GM19238 (cell line): ENCODE results near the gene MRPL27.

Source experiments
- DNase-seq: peaks from one replicate; pipeline ENCODE4 v3.0.0; 2011; ENCODE audit warnings: low spot score; ENCODE audit not compliant: insufficient read length

MRPL27 gene

DNA sequence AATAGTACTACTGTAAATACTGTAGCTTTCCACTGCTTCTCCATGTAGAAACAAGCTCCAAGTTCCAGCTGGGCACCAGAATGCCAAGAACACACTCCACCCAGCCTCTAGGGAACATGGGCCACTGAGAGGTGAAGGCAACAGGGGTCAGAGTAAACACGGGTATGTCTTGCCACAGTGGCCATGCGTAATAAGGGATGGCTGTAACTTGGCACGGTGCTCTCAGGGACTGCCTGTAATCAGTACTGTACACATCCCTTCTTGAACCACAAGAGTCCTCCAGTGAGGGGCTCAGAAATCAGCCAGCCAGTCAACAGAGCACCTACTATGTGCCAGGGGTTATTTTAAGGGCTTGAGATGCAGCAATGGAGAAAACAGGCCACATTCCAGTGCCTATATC, 13.5 kb upstream of the MRPL27 start:
- DNase-seq: no peak

DNA sequence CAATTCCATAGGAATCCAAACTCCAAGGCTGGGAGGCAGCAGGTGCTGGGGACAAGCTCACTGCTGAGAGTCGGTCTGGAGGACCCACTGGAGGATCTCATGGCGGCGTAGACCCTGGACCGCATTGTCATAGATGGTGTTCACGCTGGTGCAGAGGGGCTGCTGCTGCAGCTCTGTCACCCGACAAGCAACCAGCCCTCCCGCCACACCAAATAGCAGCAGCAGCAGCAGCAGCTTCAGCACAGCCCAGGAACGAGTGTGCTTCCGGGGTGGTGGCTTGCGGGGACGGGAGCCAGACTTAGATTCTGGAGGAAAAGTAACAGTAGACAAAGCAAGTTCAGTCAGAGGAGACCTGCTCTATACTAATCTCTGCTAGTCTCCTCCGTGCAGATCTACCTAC, 9.9 kb upstream of the MRPL27 start:
- no peak for DNase-seq

DNA sequence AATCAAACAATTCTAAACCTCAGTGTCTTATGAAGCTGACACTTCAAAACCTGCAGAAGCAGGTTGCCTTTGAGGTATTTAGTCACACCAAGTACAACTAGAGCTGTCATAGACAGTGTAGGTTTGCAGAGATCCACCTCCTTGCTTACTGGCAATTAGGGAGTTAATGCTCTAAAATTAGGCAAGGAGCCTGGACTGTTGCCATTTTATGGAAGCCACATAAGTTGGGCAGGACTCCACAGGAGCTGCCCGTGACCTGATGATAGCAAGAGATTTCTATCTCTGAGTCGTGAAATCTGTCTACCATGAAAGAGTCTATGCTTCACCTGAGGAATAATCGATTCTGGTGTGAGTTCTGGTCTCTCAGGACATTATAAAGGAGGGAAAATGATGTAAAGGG, 8.9 kb upstream of the MRPL27 start:
- no peak for DNase-seq

DNA sequence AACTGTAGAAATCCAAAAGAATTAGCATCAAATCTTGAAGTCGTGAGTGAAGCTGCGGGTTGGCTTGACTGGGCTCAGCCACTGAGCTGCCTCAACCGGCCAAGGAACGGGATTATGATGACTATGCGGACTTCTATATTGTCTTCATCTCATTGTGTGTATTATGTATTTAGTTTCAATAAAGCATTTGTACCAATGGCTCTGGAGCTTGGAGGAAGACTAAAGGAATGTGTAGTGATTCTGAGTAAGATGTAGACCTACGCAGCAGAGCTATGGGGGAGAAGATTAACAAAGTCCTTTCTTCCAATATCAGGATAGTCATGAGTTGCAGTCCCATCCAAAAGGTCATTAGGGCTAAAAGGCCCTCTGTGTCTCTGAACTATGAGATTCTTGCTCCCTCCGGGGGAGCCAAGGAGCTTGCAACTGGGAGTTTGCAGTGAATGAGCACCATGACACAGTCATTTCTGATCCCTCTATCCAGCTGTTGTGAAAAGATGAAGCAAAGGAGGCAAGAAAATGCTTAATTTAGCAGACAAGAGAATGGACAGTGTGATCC, 8.4 kb upstream of the MRPL27 start:
- DNase-seq: no peak

DNA sequence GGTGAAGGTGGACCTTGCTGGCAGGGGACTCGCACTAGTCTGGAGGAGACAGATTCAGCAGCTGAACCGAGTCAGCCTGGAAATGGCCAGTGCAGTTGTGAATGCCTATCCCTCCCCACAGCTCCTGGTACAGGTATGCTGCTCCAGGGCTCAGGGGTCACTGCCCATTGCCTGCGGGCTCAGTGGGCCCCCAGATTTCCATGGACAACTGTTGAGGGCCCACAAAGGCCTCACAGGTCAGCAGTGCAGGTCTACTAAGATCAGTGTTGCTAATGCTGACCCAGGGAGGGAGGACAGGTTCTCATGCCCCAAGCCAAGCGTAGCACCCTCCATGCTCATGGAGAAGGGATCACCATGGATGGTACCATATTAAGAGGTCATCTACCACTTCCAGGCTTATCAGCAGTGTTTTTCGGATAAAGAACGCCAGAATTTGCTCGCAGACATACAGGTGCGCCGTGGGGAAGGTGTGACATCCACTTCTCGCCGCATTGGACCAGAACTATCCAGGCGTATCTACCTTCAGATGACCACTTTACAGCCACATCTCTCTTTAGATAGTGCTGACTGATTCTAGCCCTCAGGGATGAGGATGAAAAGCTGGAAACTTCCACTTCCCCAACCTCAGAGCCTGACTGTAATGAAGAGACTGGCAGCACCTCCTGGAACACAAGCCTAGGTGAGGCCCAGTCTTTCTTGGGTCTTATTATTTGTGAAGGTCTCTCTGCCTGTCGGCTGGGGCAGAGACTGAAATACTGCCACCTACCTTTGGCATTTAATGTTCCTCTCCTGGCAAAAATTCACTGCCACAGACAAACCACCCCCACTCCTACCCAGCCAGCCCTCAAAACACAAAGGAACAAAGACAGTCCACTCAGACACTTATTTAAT, 7.6 kb upstream of the MRPL27 start:
- DNase-seq: no peak

DNA sequence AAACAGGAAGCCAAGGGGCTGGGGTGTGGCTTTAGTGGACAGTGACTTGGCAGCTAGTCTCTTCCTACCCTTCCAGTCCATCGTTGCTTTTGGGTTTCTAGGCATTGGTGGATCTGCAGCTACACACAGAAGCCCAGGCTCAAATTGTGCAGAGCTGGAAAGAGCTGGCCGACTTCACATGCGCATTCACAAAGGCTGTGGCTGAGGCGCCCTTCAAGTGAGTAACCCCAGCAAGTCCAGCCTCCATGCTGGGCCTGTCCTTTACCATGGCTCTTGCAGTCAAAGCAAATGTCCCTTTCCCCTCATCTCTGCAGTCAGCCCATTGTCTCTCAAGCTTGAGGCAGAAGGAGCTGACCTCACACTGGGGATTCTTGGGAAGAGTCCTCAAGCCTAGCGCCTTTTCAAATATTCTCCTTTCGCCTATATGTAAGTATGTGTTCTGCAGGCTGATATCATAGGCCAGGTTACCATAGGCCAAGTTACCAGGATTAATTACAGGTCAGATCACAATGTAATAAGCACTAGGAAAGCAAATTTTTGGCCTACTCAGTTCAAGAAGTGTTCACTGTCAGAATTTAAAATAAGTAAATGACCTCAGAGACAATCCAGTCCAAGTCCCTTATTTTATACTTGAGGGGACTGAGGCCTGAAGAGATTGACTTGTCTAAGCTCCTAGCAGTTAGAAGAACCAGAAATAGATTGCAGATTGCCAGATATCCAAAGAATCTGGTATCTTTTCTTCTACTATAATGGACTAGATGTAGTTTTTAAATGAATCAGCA, 6.6 kb upstream of the MRPL27 start:
- no peak for DNase-seq

DNA sequence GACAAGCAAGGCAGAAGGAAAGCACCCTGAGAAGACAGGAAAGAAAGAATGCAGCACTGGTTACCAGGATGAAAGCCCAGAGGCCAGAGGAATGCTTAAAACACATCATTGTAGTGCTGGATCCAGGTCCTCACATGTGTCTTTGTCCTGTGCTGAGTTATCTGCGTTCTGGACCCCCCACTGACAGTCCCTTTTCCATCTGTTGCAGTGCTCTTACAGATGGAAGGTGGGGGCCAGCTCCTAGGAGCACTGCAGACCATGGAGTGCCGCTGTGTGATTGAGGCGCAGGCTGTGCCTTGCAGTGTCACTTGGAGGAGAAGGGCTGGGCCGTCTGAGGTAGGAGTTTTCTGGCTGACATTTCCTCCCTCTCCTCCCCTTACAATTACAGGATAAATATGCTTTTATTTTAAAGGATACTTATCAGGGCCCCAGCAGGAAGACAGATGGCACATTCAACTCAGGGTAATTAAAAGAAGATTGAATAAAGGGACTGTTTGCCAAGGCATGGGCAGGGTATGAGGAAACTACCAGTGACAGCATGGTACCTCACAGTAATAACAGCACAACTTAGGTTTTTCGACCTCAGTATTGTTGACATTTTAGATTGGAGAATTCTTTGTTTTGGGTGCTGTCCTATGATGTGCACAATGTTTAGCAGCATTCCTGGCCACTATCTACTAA, 3.0 kb upstream of the MRPL27 start:
- no peak for DNase-seq

DNA sequence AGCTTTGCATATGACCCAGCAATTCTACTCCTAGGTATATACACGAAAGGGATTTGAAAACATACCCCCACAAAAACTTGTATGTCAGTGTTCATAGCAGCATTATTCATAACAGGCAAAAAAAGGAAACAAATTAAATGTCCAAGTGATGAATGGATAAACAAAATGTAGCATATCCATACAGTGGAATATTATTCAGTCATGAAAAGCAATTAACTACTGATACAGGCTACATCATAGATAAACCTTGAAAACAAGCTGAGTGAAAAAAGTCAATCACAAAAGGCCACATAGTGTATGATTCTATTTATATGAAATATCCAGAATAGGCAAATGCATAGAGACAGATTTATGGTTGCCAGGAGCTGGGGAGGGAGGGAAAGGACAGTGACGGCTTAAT, 721 bp upstream of the MRPL27 start:
- no peak for DNase-seq

DNA sequence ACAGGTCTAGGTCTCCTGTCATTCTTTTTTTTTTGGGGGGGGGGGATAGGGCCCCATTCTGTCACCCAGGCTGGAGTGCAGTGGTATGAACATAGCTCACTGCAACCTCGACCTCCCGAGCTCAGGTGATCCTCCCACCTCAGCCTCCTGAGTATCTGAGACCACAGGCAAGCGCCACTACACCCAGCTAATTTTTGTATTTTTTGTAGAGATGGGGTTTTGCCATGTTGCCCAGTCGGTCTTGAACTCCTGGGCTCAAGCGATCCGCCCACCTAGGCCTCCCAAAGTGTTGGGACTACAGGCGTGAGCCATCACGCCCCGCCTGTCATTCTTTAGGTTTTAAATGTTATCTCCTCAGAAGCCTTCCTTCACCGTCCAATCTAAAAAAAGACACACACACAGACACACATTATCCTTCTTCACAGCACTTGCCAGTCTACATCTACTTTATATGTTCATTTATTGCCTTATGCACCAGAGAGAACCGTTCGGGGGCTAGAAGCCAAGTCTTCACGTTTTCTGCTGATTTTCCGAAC, 694 bp downstream of the MRPL27 start:
- no peak for DNase-seq

DNA sequence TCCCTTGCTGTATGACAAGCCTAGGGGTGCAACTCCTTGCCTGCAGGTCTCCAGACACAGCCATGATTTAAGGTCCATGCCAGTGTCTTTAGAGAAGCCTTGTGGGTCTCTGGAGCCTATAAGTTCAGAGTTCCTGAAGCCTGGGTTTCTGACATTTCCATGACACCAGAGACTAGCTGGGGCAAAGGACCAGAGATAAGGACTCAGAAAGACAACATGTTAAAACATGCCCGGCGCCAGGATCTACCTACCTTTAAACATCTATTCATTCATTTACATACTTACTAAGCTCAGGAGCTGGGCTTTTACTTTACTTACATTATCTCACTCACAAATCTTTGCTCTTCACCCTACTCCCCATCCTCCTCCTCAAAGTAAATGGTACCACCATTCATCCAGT, 1.5 kb downstream of the MRPL27 start:
- no peak for DNase-seq

DNA sequence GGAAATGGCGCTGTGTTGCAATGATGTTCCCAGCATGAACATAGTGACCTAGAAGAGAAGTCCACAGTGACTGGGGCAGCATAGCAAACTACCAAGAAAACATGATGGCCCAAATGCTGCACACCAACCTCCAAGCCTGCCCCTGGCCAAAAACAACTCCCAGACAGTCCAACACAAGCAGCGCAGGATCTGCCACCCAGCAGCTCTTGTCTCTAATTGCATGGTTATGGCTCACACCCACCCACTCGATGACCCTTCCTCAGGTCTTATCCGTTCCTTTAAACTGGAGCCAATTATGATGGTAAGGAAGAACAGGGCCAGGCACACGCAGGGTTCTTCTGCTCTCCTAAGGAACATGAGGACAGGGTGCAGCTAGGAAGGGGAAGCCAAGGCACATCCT, 2.9 kb downstream of the MRPL27 start:
- DNase-seq: no peak

DNA sequence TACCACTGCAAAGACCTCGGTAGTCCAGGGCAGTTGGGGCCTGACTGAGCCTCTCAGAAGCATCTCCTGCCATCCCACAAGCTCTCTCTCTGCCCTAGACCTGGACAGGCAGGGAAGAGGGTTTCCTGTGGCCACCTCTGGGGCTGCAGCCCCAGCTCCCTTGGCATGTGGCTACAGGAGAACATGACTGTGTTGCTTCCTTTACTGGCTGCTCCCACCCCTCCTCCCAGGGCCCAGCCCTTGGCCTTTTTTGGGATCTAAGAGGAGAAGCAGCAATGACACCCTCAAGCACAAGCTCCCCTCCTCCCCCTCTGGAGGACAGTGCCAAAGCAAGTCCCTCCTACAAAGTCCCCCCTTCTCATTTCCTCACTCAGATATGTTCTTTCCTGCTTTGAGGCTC, 5.6 kb downstream of the MRPL27 start:
- DNase-seq: no peak

DNA sequence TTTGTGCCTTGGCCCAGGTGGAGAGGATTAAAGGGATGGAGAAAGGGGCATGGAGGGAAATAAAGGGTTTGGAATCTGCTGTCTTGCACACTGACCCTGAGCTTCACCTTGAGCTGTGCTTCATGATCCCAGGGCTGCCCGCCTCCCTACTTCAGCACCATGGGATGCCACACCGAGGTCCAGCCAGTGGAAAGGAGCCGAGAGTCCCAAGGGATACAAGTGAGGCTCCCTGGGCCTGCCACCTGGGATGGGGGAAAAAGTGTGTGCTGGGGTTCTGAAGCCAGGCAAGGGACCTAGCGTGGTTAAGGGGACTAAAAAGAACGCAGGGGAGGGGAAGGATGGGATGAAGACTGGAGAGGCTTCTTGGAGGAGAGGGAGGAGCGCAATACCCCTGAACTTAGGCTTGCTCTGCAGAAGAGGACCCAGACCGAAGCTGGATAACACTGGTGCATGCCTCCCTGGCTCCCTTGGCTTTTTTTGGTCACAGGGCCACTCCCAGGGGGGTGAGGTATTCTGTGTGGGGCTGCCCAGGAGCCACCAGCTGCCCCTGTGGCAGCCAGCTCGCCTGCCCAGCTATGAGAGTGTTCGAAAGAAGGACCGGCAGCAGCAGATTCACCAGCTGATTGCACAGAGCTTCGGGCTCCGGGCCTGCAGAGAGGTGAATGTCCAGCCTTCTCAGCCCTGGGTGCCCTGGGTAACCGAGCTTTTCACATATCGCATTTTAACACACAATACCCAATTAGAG, 7.2 kb downstream of the MRPL27 start:
- DNase-seq: no peak

DNA sequence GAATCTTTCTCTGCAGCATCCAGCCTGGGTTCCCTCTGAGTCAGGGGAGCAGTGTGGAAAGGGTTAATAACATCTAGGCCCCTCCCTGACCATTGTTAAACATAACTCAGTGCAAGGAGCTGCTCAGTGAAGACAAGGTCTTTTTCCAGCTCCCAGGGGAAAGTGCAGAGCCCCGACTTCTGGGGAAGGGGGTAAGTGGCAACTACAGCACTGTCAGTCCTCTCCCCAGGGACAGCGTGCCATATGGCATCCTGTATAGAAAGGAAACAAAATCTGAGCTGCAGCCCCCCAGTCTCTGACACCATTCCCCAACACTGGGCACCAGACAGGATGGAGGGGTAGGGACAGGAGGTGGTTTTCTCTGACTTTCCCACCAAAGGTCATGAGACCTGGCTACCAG, 7.8 kb downstream of the MRPL27 start:
- DNase-seq: no peak

DNA sequence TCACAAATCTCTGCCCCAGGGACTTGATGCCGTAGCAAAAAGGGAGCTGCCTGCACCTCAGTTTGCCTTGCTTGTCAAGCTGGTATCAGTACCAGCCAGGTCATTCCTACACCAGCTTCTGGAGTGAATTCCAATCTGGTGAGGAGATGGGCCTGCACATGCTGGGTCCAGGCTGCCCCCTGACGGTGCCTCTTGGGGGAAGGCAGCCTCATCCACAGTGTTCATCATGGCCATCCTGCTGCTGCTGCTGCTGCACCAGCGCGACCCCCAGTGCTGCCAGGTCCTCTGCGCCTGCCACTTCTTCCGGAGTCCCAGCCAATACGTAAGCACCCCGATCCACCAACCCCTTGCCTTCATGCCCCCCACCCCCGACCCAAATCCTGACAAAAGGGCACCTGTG, 8.3 kb downstream of the MRPL27 start:
- no peak for DNase-seq

DNA sequence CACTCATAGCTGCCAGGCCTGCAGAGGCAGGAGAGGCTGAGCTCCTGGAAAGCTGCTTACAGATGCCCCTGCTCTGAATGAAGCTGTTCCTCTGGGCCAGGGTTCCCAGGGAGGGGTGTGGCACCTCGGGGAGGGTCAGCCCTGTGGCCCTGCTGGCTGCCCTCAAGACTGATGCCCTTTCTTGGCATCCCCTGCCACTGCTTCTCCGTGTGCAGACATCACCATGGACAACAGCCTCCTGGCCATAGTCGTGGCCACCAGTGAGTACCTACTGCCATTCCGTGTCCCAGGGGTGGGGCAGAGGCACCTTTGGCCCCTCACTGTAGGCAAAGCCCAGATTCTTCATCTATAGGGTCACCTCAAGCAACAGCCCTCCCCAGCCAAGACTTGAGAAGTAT, 8.9 kb downstream of the MRPL27 start:
- DNase-seq: no peak

DNA sequence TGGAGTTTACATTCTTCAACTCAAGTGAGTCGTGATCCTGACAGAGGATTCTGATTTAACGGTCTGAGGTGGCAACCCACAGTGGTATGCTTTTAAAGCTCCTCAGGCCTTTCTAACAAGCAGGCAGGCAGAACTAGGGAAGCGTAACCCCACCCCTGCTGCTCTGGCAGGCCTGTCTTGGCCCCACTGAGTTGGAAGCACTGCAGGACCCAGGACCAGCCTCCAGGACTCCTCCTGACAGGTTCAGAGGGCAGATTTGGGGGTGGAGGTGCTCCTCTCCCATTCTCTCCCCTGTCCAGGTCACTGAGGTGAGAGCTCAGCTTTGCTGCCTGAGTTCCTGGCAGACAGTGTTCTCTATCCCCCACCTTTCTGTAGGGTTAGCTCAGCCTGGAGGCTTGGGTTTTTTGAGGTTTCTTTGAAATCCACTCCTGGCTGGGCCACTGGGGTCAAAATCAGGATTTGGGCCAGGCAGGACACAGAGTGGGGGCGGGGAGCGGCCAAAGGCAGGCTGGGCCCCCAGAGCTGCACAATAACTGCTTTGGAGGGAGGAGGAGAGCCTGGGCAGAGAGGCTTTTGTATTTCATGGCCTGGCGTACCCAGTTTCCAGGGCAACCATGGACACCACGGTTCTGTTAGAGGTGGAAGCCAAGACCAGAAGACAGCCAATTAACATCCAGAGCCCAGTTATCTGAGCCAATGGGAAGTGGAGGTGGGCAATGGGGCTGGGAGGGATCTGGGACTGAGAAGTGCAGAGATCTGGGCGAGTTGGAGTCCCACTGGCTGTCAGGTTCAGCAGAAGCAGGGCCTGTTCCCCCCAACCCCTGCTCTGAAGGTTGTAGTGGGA, 9.5 kb downstream of the MRPL27 start:
- DNase-seq: no peak

DNA sequence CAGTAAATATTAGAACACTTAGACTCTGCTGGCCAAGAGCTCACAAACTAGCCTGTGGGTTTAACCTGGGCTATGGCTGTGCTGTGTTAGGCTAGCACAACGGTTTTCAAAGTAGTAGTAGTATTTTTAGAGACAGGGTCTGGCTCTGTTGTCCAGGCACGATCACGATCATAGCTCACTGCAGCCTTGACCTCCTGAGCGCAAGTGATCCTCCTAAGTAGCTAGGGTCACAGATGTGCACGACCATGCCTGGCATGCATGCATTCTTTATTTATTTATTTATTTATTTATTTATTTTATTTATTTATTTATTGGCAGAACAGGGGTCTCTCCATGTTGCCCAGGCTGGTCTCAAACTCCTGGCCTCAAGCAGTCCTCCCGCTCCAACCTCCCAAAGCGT, 10.3 kb downstream of the MRPL27 start:
- no peak for DNase-seq

DNA sequence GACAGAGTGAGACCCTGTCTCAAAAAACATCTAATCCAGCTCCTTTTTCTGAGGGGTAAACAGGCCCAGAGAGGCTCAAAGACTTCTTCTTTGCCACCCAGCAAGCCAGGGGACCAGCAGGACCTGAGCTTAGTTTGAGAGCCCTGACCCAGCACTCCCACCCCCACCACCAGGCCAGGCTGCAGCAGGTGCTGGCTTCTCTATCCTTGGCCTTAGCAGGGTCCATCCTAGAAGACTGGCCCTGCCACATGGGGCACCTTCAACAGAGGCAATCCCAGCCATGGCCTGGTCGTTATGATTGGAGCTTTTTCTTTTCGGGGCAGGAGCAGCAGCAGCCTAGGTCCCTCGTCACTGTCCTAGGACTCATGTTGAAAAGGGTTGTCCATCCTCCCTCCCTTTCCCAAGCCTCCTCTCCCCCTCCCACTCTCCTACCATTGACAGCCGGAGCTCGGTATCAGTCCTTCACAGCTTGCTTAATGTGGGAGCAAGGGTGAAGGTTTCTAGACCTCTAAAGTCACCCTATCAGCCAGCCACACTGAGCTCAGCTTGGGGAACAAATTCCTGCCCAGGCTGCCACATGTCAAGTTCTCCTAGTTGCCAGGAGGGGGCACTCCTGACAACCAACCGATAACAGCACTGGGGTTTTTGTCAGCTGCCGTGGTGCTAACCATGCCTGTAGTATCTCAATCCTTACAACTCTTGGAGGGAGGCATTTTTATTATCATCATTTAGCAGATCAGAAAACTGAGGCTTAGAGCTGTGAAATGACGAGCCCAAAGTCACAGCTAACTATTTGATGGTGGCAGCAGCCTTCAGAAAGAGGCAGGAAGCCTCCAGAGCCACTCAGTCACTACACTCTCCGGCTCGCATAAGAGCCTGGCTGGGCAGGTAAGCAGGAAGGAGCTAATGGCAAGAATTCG, 11.2 kb downstream of the MRPL27 start:
- peak; percentile 79 for DNase-seq
